A673 (cell line): ENCODE measurements around the gene CRABP1. TPM values are rescaled to one million over a fixed set of nuclear protein-coding genes. Genes with fewer than 3 reads are reported as not detected.
A peak's percentile ranks its signal among the peaks of the same experiment; 100 is the strongest.

Source experiments
- BruUV-seq: library from RNA; stranded (reverse); fragments of 400-500 nt; replicated peaks from 2 replicates; lab custom pipeline; 2021; lab: Mats Ljungman, UMichigan
- CTCF ChIA-PET: fragments of 300-600 bp; sonication (Branson Sonifier 250); formaldehyde crosslinking; loops from one replicate; lab custom pipeline; 2022; ENCODE audit warnings: antibody characterized with exemption; lab: Charles Lee
- POLR2A ChIA-PET: fragments of 300-600 bp; sonication (Branson Sonifier 250); formaldehyde crosslinking; loops from one replicate; lab custom pipeline; 2022; ENCODE audit warnings: antibody characterized with exemption; ENCODE audit not compliant: low non-redundant PET; lab: Charles Lee
- DNase-seq: peaks from one replicate; pipeline ENCODE4 v3.0.0-alpha.2; 2015; ENCODE audit warnings: low spot score
- H3K27ac ChIP-seq: fragments of 200-600 bp; sonication (generic); 2 replicates; pipeline ENCODE4 v1.5.1; 2016; ENCODE audit warnings: mixed run types, low read depth, mild to moderate bottlenecking, mixed read lengths, antibody characterized with exemption, low read length; ENCODE audit not compliant: poor library complexity, severe bottlenecking
- H3K27me3 ChIP-seq: fragments of 200-600 bp; sonication (generic); replicated peaks from 2 replicates; pipeline ENCODE4 v1.6.1; 2017; ENCODE audit warnings: mixed run types, low read depth, mild to moderate bottlenecking, mixed read lengths, antibody characterized with exemption, low read length; ENCODE audit not compliant: insufficient read depth, poor library complexity
- H3K36me3 ChIP-seq: fragments of 200-600 bp; sonication (generic); 2 replicates; pipeline ENCODE4 v1.6.1; 2016; ENCODE audit warnings: mixed run types, mild to moderate bottlenecking, mixed read lengths, antibody characterized with exemption, low read length; ENCODE audit not compliant: insufficient read depth, poor library complexity, severe bottlenecking
- H3K4me1 ChIP-seq: fragments of 200-600 bp; sonication (generic); 2 replicates; pipeline ENCODE4 v1.6.1; 2017; ENCODE audit warnings: mixed run types, mild to moderate bottlenecking, mixed read lengths, antibody characterized with exemption, low read length; ENCODE audit not compliant: insufficient read depth, poor library complexity, severe bottlenecking
- H3K4me3 ChIP-seq: fragments of 200-600 bp; sonication (generic); 2 replicates; pipeline ENCODE4 v1.5.1; 2016; ENCODE audit warnings: low read depth, mixed run types, mild to moderate bottlenecking, mixed read lengths, low read length; ENCODE audit not compliant: poor library complexity, severe bottlenecking
- H3K9me3 ChIP-seq: fragments of 200-600 bp; sonication (generic); 2 replicates; pipeline ENCODE4 v1.6.1; 2016; ENCODE audit warnings: mixed run types, low read depth, mild to moderate bottlenecking, mixed read lengths, antibody characterized with exemption, low read length; ENCODE audit not compliant: poor library complexity, severe bottlenecking
- EZH2 ChIP-seq: fragments of 200-600 bp; sonication (generic); IDR thresholded peaks from 2 replicates; pipeline ENCODE4 v1.6.1; 2017; ENCODE audit warnings: borderline replicate concordance, low read depth, mild to moderate bottlenecking, mixed read lengths, antibody characterized with exemption, low read length; ENCODE audit not compliant: poor library complexity, severe bottlenecking
- intact Hi-C: fragments of 100-400 bp; cut with micrococcal nuclease; formaldehyde crosslinking; loops from one replicate; pipeline ENCODE4 v1.10.0; 2022; ENCODE audit not compliant: unreplicated experiment
- total RNA-seq: library from RNA; stranded (reverse); gene quantifications from 2 replicates; pipeline ENCODE4 v1.2.3, GENCODE V29; 2021
- TF ChIP-seq, protein P1 (sequence below): fragments of 300-800, 200-600 bp; sonication (generic); conservative IDR thresholded peaks from 2 replicates; pipeline ENCODE4 v1.5.1; 2017; ENCODE audit warnings: low read depth, mild to moderate bottlenecking, antibody characterized with exemption, low read length, moderate library complexity, mixed read lengths

CRABP1 gene
- total RNA-seq, 1 experiment from 2014 or later = 61.2 TPM

DNA sequence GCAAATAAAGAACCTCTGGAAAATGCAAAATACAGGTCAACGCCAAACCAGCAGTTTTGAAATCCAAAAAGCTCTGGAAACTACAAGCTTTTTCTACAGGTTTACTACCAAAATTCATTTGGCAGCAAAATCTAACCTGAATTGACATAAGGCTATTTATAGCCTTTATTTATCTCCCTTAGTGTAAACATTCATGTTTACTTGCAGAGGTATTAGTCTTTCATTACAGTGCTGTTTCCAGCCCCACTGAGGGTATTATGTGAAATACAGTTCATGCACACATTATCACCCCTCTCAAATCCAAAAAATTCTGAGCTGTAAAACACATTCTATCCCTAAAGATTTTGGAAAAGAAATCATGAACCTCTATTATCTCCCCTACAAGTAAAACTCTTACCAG lies 47.9 kb upstream of the CRABP1 start:
- no peaks in the 10 kb centered on the region for H3K9me3 ChIP-seq
- H3K4me1 ChIP-seq = no peaks in the 10 kb centered on the region
- TF ChIP-seq, protein P1, sequence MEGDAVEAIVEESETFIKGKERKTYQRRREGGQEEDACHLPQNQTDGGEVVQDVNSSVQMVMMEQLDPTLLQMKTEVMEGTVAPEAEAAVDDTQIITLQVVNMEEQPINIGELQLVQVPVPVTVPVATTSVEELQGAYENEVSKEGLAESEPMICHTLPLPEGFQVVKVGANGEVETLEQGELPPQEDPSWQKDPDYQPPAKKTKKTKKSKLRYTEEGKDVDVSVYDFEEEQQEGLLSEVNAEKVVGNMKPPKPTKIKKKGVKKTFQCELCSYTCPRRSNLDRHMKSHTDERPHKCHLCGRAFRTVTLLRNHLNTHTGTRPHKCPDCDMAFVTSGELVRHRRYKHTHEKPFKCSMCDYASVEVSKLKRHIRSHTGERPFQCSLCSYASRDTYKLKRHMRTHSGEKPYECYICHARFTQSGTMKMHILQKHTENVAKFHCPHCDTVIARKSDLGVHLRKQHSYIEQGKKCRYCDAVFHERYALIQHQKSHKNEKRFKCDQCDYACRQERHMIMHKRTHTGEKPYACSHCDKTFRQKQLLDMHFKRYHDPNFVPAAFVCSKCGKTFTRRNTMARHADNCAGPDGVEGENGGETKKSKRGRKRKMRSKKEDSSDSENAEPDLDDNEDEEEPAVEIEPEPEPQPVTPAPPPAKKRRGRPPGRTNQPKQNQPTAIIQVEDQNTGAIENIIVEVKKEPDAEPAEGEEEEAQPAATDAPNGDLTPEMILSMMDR = no peak
- no peak for TF ChIP-seq EZH2
- H3K4me3 ChIP-seq = no peak overlapping the region
- no peak for DNase-seq
- ChIA-PET CTCF (no interaction called here), POLR2A (no interaction called here)
- no peak overlapping the region for H3K27ac ChIP-seq
- no TSS peak for BruUV-seq
- intact Hi-C loops = no loop called here
- peaks cover 25% of the 10 kb centered on the region for H3K36me3 ChIP-seq
- H3K27me3 ChIP-seq = no peaks in the 10 kb centered on the region

- TF ChIP-seq, protein P1 = no peak
- TF ChIP-seq EZH2 = no peak
- Histone ChIP-seq H3K36me3 (peaks cover 2% of the 10 kb centered on the region), H3K27me3 (no peaks in the 10 kb centered on the region), H3K4me3 (peak within 1 kb of the TSS; percentile 62), H3K9me3 (no peaks in the 10 kb centered on the region), H3K4me1 (peaks cover 16% of the 10 kb centered on the region), H3K27ac (peak within 1 kb of the TSS; percentile 68)
- CTCF ChIA-PET = interaction anchor here (0.7 to 0.9 kb wide), 2 partner anchors 123 to 1988 kb away, joined by 3 to 6 read pairs; partner anchors contain the start of gene ETFA
- POLR2A ChIA-PET = interaction anchor here (0.6 to 1.1 kb wide), 3 partner anchors 8 to 893 kb away, joined by 5 to 11 read pairs (median 5); no protein-coding TSS in a partner anchor
- peak; percentile 97 for DNase-seq
- intact Hi-C loops = no loop called here
- BruUV-seq = TSS peak; percentile 74
These were observed 40.8 kb upstream of the CRABP1 start, which contains the start of gene SKIC8 for GRCh38 chr15:78299101-78299930. TSS of gene SKIC8 (minus strand) at chr15:78299609. CDS start at chr15:78295686, 3,923 bp downstream.

DNA sequence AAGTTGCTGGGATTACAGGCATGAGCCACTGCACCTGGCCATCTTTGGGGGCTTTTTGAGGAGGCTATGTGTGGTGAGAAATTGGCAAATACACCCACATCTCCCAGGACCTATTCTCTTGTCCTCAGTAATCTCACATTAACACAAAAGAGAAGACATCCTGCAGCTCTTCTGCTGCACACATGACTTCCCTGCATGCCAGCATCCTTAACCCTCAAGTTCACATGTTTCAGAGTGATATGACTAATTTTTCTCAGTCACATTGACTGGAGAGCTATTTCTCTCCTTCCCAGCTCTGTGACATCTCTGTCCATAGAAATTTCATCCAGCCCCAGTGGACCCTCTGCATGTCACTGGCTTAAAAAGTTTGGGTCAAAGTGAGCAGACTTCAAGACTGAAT lies 38.8 kb upstream of the CRABP1 start:
- intact Hi-C loops = loop anchor here (10.0 kb wide), 1 partner anchor 263 kb away; the partner anchor contains the start of gene CHRNA5

More for the DNA sequence above, 38.8 kb upstream of the CRABP1 start:
- CTCF ChIA-PET = no interaction called here
- DNase-seq = no peak
- POLR2A ChIA-PET = no interaction called here
- H3K27ac ChIP-seq = no peak overlapping the region
- H3K27me3 ChIP-seq = no peaks in the 10 kb centered on the region
- no peaks in the 10 kb centered on the region for H3K9me3 ChIP-seq
- BruUV-seq = no TSS peak
- H3K36me3 ChIP-seq = no peaks in the 10 kb centered on the region
- TF ChIP-seq, protein P1 = no peak
- no peak for TF ChIP-seq EZH2
- H3K4me3 ChIP-seq = no peak overlapping the region
- peaks cover 16% of the 10 kb centered on the region for H3K4me1 ChIP-seq
